Measurements from ENCODE around the gene TUBB1. TPM values are rescaled to one million over a fixed set of nuclear protein-coding genes. Genes with fewer than 3 reads are reported as not detected.

TUBB1 gene
- total RNA-seq, 4 donors from 2014 or later, result 0.15 TPM; not detected in 3

DNA sequence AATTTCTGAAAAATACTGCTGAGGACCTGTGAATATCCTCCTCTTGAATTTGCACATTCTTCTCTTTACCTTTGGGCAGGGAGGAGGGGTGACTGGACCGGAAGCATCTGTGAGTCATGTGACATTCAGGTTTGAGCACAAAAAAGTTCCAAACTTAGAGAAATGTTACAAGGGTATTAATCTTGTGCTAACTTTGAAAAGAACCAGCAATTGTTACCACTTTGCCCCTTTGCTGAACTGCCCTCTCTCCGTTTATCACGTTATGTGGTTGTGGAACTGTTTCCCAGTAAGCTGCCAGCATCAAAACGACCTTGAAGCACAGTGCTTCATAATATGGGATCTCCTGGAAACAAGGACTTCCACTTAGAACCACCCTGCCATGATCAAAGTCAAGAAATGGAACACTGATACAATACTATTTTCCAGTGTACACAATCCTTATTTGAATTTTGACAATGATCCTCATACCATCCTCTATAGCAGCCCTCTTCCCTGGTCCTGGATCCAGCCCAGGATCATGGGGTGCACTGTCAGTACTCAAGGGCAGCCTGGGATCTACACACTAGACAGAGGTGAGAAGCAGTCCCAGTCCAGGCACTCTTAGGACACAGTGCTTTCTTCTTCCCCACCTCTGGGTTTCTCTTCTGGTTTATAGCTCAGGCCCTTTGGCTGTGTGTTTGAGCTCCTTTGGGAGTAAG is 2.3 kb upstream of the TUBB1 start:
- Histone ChIP-seq H3K36me3 (peaks cover 0 to 13% of the 10 kb centered on the region in 2 donors), H3K27me3 (no peaks in the 10 kb centered on the region), H3K27ac (no peak overlapping the region), H3K4me3 (no peak overlapping the region), H3K9me3 (no peaks in the 10 kb centered on the region), H3K4me1 (peaks cover 0 to 6% (median 0%) of the 10 kb centered on the region in 3 donors)
- WGBS, 2 donors (ENCODE audit: low coverage in 1 of 2), result 49 to 55% methylated on average over 3 to 4 of the region's 4 CpGs
- TF ChIP-seq, protein P1, sequence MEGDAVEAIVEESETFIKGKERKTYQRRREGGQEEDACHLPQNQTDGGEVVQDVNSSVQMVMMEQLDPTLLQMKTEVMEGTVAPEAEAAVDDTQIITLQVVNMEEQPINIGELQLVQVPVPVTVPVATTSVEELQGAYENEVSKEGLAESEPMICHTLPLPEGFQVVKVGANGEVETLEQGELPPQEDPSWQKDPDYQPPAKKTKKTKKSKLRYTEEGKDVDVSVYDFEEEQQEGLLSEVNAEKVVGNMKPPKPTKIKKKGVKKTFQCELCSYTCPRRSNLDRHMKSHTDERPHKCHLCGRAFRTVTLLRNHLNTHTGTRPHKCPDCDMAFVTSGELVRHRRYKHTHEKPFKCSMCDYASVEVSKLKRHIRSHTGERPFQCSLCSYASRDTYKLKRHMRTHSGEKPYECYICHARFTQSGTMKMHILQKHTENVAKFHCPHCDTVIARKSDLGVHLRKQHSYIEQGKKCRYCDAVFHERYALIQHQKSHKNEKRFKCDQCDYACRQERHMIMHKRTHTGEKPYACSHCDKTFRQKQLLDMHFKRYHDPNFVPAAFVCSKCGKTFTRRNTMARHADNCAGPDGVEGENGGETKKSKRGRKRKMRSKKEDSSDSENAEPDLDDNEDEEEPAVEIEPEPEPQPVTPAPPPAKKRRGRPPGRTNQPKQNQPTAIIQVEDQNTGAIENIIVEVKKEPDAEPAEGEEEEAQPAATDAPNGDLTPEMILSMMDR (IDR thresholded peaks at IDR 0.05), result no peak
- TF ChIP-seq POLR2A (IDR thresholded peaks at IDR 0.05) (no peak), EP300 (IDR thresholded peaks at IDR 0.05) (no peak), POLR2AphosphoS5 (IDR thresholded peaks at IDR 0.05) (no peak)
- ATAC-seq, result no peak

DNA sequence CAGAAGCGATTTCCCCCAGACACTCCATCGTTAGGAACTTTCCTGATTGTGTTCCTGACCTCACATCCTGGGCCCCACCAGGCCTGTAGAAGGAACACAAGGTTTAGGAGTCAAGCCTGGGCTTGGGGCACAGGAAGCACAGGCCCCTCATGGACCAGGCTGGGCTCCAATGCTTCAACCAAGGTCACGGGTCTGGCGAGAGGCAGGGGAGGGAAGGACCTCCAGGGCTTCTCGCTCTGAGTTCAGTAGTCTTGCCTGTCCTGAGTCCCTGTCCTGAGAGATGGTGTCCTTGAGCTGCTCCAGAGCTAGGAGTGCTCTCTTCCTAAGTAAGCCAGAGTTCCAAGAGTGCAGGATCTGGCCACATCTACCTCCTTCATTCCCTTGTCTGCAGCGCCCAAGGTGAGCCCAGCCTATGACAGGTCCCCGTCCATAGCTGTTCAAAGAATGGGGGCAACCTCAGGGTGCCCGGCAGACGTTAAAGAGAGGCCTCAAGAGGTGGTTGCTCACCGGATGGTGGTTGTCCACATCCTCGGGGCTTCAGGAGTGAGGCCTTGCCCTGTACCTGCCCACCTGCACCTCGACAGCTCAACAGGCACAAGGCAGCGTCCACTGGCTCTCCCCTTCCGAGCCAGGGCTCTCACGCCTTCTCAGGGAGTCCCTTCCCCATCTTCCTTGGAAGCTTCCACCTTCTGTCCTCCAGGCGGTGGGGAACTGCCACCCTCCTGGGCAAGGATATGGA is 1.6 kb upstream of the TUBB1 start:
- peaks cover 0 to 20% of the 10 kb centered on the region in 2 donors for H3K36me3 ChIP-seq
- TF ChIP-seq POLR2AphosphoS5 (IDR thresholded peaks at IDR 0.05) (no peak), POLR2A (IDR thresholded peaks at IDR 0.05) (no peak), EP300 (IDR thresholded peaks at IDR 0.05) (no peak)
- TF ChIP-seq, protein P1 (IDR thresholded peaks at IDR 0.05), result no peak
- H3K27me3 ChIP-seq, result no peaks in the 10 kb centered on the region
- ATAC-seq, result no peak
- H3K4me1 ChIP-seq, result peaks cover 0 to 6% (median 0%) of the 10 kb centered on the region in 3 donors
- H3K4me3 ChIP-seq, result no peak overlapping the region
- no peaks in the 10 kb centered on the region for H3K9me3 ChIP-seq
- WGBS, 2 donors (ENCODE audit: low coverage in 1 of 2), result 94 to 100% methylated on average over 3 of the region's 16 CpGs
- no peak overlapping the region for H3K27ac ChIP-seq

DNA sequence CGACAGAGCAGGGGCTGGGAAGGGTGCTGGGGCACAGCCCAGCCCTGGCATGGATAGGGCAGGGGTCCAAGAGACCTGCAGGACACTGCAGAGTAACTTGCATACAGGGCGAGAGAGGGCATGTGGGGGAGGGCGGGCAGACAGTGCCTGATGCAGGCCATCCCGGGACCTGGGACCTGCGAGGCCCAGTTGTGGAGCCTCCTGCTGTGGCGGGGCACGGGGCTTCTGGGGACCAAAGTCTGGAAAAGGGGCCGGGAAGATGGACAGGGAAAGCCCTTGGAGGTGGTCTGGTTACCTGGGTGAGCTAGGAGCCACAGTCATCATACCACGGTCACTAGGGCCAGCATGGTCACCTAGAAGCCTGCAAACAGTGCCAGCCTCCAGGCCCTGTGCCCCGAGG is 412 bp upstream of the TUBB1 start:
- 94 to 95% methylated on average over 3 to 8 of the region's 10 CpGs for WGBS, 2 donors (ENCODE audit: low coverage in 1 of 2)
- H3K4me3 ChIP-seq, result no peak overlapping the region
- no peak for ATAC-seq
- no peaks in the 10 kb centered on the region for H3K27me3 ChIP-seq
- no peaks in the 10 kb centered on the region for H3K9me3 ChIP-seq
- peaks cover 0 to 6% (median 0%) of the 10 kb centered on the region in 3 donors for H3K4me1 ChIP-seq
- TF ChIP-seq POLR2AphosphoS5 (IDR thresholded peaks at IDR 0.05) (no peak), EP300 (IDR thresholded peaks at IDR 0.05) (no peak)
- TF ChIP-seq, protein P1 (IDR thresholded peaks at IDR 0.05), result no peak
- H3K27ac ChIP-seq, result no peak overlapping the region
- peaks cover 0 to 32% of the 10 kb centered on the region in 2 donors for H3K36me3 ChIP-seq

DNA sequence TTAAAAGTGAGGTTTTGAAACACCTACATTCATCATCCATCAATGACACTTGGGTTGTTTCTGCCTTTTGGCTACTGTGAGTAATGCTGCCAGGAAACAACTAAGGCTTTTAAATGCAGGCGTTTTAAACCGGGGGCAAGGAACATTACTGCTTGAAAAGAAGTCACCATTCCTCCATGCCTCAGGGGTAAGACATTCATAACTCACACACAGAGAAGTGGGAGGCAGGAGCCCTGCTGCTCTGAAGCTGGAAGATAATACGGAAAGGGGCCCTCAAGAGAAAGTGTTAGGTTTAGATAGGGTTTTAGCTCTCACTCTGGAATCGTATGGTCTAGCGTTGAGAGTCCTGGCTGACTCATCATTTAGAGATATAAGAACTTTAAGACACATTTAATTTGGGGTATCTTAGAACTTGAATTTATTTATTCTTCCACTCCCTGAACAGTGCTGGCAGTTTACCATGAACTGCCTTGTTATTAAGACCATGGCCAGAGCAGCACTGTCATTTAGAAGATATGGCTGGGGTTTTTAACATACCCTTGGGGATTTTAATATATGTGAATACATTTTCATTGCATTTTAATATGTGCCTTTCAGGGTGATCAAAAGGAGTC is 1.8 kb downstream of the TUBB1 start:
- peaks cover 0 to 54% of the 10 kb centered on the region in 2 donors for H3K36me3 ChIP-seq
- ATAC-seq, result no peak
- H3K27ac ChIP-seq, result no peak overlapping the region
- H3K4me1 ChIP-seq, result peaks cover 0 to 6% (median 0%) of the 10 kb centered on the region in 3 donors
- TF ChIP-seq POLR2AphosphoS5 (IDR thresholded peaks at IDR 0.05) (peak; percentile 21), POLR2A (IDR thresholded peaks at IDR 0.05) (no peak), EP300 (IDR thresholded peaks at IDR 0.05) (no peak)
- TF ChIP-seq, protein P1 (IDR thresholded peaks at IDR 0.05), result no peak
- H3K27me3 ChIP-seq, result no peaks in the 10 kb centered on the region
- no peak overlapping the region for H3K4me3 ChIP-seq
- H3K9me3 ChIP-seq, result no peaks in the 10 kb centered on the region
- 60% methylated on average over 2 of the region's 5 CpGs; no CpG with 5 or more reads in 1 of the 2 donors for WGBS, 2 donors (ENCODE audit: low coverage in 1 of 2)

Measured in gastroesophageal sphincter (tissue), 4 donors.